ENCODE measurements around the gene C5orf63. TPM values are rescaled to one million over a fixed set of nuclear protein-coding genes. Genes with fewer than 3 reads are reported as not detected.
"Not testable (repeated sequence)": the region's sequence is repeated elsewhere in the genome, so short reads cannot be mapped to it uniquely, and the experiment has no call there.

The C5orf63 gene
- total RNA-seq, 1 experiment from 2014 or later: 2.2 TPM

DNA sequence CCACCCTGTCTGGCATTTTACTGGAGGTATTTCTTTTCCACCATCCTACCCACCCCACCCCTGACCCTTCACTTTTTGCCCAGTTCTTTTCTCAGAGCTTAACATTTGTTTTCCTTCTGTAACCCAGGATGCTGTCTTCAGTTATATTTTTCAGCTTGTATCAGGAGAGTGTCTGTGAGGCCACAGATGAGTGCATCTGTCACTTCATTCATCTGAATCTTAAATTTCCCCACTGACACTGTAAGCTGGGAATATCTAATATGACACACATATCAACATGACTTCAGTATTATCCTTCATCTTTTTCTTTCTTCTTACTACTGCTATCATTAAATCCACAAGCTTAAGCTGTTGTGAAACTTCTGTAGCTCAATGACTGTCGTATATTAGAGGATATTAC is 47.8 kb downstream of the C5orf63 start:
- Histone ChIP-seq H3K36me3 (ENCODE audit: insufficient read depth, low read length, poor library complexity, severe bottlenecking) (no peaks in the 10 kb centered on the region), H3K4me1 (ENCODE audit: insufficient read depth, low read length, poor library complexity, severe bottlenecking) (peaks cover 10% of the 10 kb centered on the region), H3K27ac (ENCODE audit: low read depth, low read length, poor library complexity, severe bottlenecking) (no peak overlapping the region), H3K27me3 (replicated peaks; ENCODE audit: insufficient read depth, low read depth, low read length, poor library complexity) (peaks cover 35% of the 10 kb centered on the region), H3K4me3 (ENCODE audit: low read depth, low read length, poor library complexity, severe bottlenecking) (no peak overlapping the region), H3K9me3 (ENCODE audit: low read depth, low read length, poor library complexity, severe bottlenecking) (no peaks in the 10 kb centered on the region)
- intact Hi-C loops (cut with micrococcal nuclease; ENCODE audit: unreplicated experiment): no loop called here
- ChIA-PET CTCF (interaction anchor here (0.6 kb wide), 1 partner anchor 477 kb away, joined by 4 read pairs; no protein-coding TSS in a partner anchor), POLR2A (ENCODE audit: low non-redundant PET) (no interaction called here)
- no peak for DNase-seq (ENCODE audit: low spot score)
- no TSS peak for BruUV-seq (replicated peaks)
- TF ChIP-seq EZH2 (IDR thresholded peaks at IDR 0.05; ENCODE audit: borderline replicate concordance, low read depth, low read length, poor library complexity, severe bottlenecking): no peak
- TF ChIP-seq, protein P1, sequence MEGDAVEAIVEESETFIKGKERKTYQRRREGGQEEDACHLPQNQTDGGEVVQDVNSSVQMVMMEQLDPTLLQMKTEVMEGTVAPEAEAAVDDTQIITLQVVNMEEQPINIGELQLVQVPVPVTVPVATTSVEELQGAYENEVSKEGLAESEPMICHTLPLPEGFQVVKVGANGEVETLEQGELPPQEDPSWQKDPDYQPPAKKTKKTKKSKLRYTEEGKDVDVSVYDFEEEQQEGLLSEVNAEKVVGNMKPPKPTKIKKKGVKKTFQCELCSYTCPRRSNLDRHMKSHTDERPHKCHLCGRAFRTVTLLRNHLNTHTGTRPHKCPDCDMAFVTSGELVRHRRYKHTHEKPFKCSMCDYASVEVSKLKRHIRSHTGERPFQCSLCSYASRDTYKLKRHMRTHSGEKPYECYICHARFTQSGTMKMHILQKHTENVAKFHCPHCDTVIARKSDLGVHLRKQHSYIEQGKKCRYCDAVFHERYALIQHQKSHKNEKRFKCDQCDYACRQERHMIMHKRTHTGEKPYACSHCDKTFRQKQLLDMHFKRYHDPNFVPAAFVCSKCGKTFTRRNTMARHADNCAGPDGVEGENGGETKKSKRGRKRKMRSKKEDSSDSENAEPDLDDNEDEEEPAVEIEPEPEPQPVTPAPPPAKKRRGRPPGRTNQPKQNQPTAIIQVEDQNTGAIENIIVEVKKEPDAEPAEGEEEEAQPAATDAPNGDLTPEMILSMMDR (conservative IDR thresholded peaks at IDR 0.05; ENCODE audit: low read depth, low read length): no peak

GRCh38 chr5:127024821-127025220 is 48.5 kb downstream of the C5orf63 start:
- Histone ChIP-seq H3K27ac (ENCODE audit: low read depth, low read length, poor library complexity, severe bottlenecking) (no peak overlapping the region), H3K4me3 (ENCODE audit: low read depth, low read length, poor library complexity, severe bottlenecking) (no peak overlapping the region), H3K36me3 (ENCODE audit: insufficient read depth, low read length, poor library complexity, severe bottlenecking) (no peaks in the 10 kb centered on the region), H3K27me3 (replicated peaks; ENCODE audit: insufficient read depth, low read depth, low read length, poor library complexity) (peaks cover 32% of the 10 kb centered on the region), H3K9me3 (ENCODE audit: low read depth, low read length, poor library complexity, severe bottlenecking) (no peaks in the 10 kb centered on the region), H3K4me1 (ENCODE audit: insufficient read depth, low read length, poor library complexity, severe bottlenecking) (peaks cover 6% of the 10 kb centered on the region)
- ChIA-PET POLR2A (ENCODE audit: low non-redundant PET) (no interaction called here), CTCF (no interaction called here)
- no peak for TF ChIP-seq EZH2 (IDR thresholded peaks at IDR 0.05; ENCODE audit: borderline replicate concordance, low read depth, low read length, poor library complexity, severe bottlenecking)
- TF ChIP-seq, protein P1 (conservative IDR thresholded peaks at IDR 0.05; ENCODE audit: low read depth, low read length): no peak
- intact Hi-C loops (cut with micrococcal nuclease; ENCODE audit: unreplicated experiment): no loop called here
- no TSS peak for BruUV-seq (replicated peaks)
- DNase-seq (ENCODE audit: low spot score): no peak

- H3K27ac ChIP-seq (ENCODE audit: low read depth, low read length, poor library complexity, severe bottlenecking); DNase-seq (ENCODE audit: low spot score); H3K4me1 ChIP-seq (ENCODE audit: insufficient read depth, low read length, poor library complexity, severe bottlenecking); CTCF ChIA-PET; H3K36me3 ChIP-seq (ENCODE audit: insufficient read depth, low read length, poor library complexity, severe bottlenecking); BruUV-seq (replicated peaks); H3K9me3 ChIP-seq (ENCODE audit: low read depth, low read length, poor library complexity, severe bottlenecking); intact Hi-C loops (cut with micrococcal nuclease; ENCODE audit: unreplicated experiment); H3K4me3 ChIP-seq (ENCODE audit: low read depth, low read length, poor library complexity, severe bottlenecking); POLR2A ChIA-PET (ENCODE audit: low non-redundant PET): not testable (repeated sequence)
- H3K27me3 ChIP-seq (replicated peaks; ENCODE audit: insufficient read depth, low read depth, low read length, poor library complexity): peaks cover 21% of the 10 kb centered on the region
These were observed 49.6 kb downstream of the C5orf63 start for GRCh38 chr5:127023552-127024191.

GRCh38 chr5:127022846-127023245 is 50.5 kb downstream of the C5orf63 start:
- no peak for TF ChIP-seq EZH2 (IDR thresholded peaks at IDR 0.05; ENCODE audit: borderline replicate concordance, low read depth, low read length, poor library complexity, severe bottlenecking)
- H3K4me3 ChIP-seq (ENCODE audit: low read depth, low read length, poor library complexity, severe bottlenecking): no peak overlapping the region
- no peaks in the 10 kb centered on the region for H3K4me1 ChIP-seq (ENCODE audit: insufficient read depth, low read length, poor library complexity, severe bottlenecking)
- intact Hi-C loops (cut with micrococcal nuclease; ENCODE audit: unreplicated experiment): no loop called here
- CTCF ChIA-PET: no interaction called here
- no peaks in the 10 kb centered on the region for H3K36me3 ChIP-seq (ENCODE audit: insufficient read depth, low read length, poor library complexity, severe bottlenecking)
- H3K27ac ChIP-seq (ENCODE audit: low read depth, low read length, poor library complexity, severe bottlenecking): no peak overlapping the region
- POLR2A ChIA-PET (ENCODE audit: low non-redundant PET): no interaction called here
- BruUV-seq (replicated peaks): no TSS peak
- DNase-seq (ENCODE audit: low spot score): no peak
- no peaks in the 10 kb centered on the region for H3K9me3 ChIP-seq (ENCODE audit: low read depth, low read length, poor library complexity, severe bottlenecking)
- peaks cover 12% of the 10 kb centered on the region for H3K27me3 ChIP-seq (replicated peaks; ENCODE audit: insufficient read depth, low read depth, low read length, poor library complexity)

Data from A673 (cell line).